MM.1S (cell line): ENCODE results near the gene ABCA1.

Experiments
- EZH2phosphoT487 ChIP-seq: fragments of 300-600 bp; sonication (generic); IDR thresholded peaks from 2 replicates; pipeline ENCODE4 v1.6.1; 2018; ENCODE audit warnings: antibody characterized with exemption, low read length
- TF ChIP-seq, protein P1 (sequence below): fragments of 300-600 bp; sonication (generic); IDR thresholded peaks from 2 replicates; pipeline ENCODE4 v1.5.1; 2016; ENCODE audit warnings: antibody characterized with exemption, low read length, mixed read lengths

DNA sequence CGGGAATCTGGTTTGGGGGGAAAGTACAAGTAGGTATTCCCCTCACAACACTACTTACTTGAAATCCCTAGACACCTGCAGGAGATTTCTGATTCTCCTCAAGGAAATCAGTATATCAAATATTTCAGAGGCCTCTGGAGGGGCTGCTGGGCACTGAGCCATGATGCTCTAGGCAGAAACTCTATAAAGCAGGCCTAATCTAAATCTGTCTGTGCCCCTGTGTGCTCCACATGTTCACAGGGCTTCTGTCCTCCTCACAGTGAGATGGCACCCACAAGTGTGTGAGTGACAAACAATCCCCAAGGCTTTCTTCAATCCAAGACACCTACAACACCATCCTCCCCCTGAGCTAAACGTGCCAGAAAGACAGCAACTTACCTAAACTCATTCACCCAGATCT is 125.0 kb downstream of the ABCA1 start:
- TF ChIP-seq, protein P1, sequence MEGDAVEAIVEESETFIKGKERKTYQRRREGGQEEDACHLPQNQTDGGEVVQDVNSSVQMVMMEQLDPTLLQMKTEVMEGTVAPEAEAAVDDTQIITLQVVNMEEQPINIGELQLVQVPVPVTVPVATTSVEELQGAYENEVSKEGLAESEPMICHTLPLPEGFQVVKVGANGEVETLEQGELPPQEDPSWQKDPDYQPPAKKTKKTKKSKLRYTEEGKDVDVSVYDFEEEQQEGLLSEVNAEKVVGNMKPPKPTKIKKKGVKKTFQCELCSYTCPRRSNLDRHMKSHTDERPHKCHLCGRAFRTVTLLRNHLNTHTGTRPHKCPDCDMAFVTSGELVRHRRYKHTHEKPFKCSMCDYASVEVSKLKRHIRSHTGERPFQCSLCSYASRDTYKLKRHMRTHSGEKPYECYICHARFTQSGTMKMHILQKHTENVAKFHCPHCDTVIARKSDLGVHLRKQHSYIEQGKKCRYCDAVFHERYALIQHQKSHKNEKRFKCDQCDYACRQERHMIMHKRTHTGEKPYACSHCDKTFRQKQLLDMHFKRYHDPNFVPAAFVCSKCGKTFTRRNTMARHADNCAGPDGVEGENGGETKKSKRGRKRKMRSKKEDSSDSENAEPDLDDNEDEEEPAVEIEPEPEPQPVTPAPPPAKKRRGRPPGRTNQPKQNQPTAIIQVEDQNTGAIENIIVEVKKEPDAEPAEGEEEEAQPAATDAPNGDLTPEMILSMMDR: no peak
- TF ChIP-seq EZH2phosphoT487: no peak
